HepG2 (cell line): ENCODE measurements around the gene FNDC3B. TPM values are rescaled to one million over a fixed set of nuclear protein-coding genes. Genes with fewer than 3 reads are reported as not detected.
A peak's percentile ranks its signal among the peaks of the same experiment; 100 is the strongest.

Experiments
- ARNT2 ChIP-seq: sonication (generic); formaldehyde crosslinking; IDR thresholded peaks from 2 replicates; pipeline ENCODE4 v1.8.0; 2022; ENCODE audit warnings: mild to moderate bottlenecking, low read depth, missing genetic modification reagents, moderate library complexity
- HES4 ChIP-seq: sonication (generic); formaldehyde crosslinking; IDR thresholded peaks from 2 replicates; pipeline ENCODE4 v1.9.0; 2021; ENCODE audit warnings: mild to moderate bottlenecking, missing genetic modification reagents, borderline replicate concordance
- HMGA1 ChIP-seq: sonication (generic); formaldehyde crosslinking; conservative IDR thresholded peaks from 2 replicates; pipeline ENCODE4 v1.4.0; 2020; ENCODE audit warnings: missing genetic modification reagents
- MED8 ChIP-seq: sonication (generic); formaldehyde crosslinking; IDR thresholded peaks from 2 replicates; pipeline ENCODE4 v1.8.1; 2023; ENCODE audit warnings: mild to moderate bottlenecking, missing genetic modification reagents; ENCODE audit not compliant: insufficient replicate concordance
- MYC ChIP-seq: sonication (generic); formaldehyde crosslinking; IDR thresholded peaks from 2 replicates; pipeline ENCODE4 v1.9.0; 2021; ENCODE audit warnings: missing genetic modification reagents, borderline replicate concordance
- NPAS2 ChIP-seq: sonication (generic); formaldehyde crosslinking; IDR thresholded peaks from 2 replicates; pipeline ENCODE4 v1.8.0; 2022; ENCODE audit warnings: mild to moderate bottlenecking, missing genetic modification reagents, borderline replicate concordance
- PITX1 ChIP-seq: sonication (generic); formaldehyde crosslinking; IDR thresholded peaks from 2 replicates; pipeline ENCODE4 v1.5.1; 2020; ENCODE audit warnings: mild to moderate bottlenecking, missing genetic modification reagents
- RARG ChIP-seq: sonication (generic); formaldehyde crosslinking; IDR thresholded peaks from 2 replicates; pipeline ENCODE4 v1.4.0; 2020; ENCODE audit warnings: low read depth, mild to moderate bottlenecking, missing genetic modification reagents
- RXRB ChIP-seq: IDR thresholded peaks from 2 replicates; pipeline ENCODE4 v1.6.1; 2016; ENCODE audit warnings: borderline replicate concordance, missing genetic modification reagents, missing compliant biosample characterization
- SOX13 ChIP-seq, 3 experiments: fragments of 450-650 bp in 1 of 3; sonication (generic) in 1 of 3; formaldehyde crosslinking in 1 of 3; IDR thresholded peaks in 2 of 3; conservative IDR thresholded peaks in 1 of 3; 2 replicates each; pipeline versions ENCODE4 v1.5.0 to v1.6.1; 2016 to 2020; ENCODE audit warnings: antibody characterized with exemption in 1 of 3, mild to moderate bottlenecking in 1 of 3, missing compliant biosample characterization in 1 of 3, missing genetic modification reagents in 1 of 3, moderate library complexity in 1 of 3
- TBX3 ChIP-seq: fragments of 450-650 bp; IDR thresholded peaks from 2 replicates; pipeline ENCODE4 v1.6.1; 2017; ENCODE audit warnings: antibody characterized with exemption, mild to moderate bottlenecking, inconsistent platforms, borderline replicate concordance
- ZBTB7A ChIP-seq: sonication (generic); formaldehyde crosslinking; IDR thresholded peaks from 2 replicates; pipeline ENCODE4 v1.8.0; 2022; ENCODE audit warnings: mild to moderate bottlenecking, missing genetic modification reagents
- ZKSCAN1 ChIP-seq: fragments of 150-350 bp; IDR thresholded peaks from 2 replicates; pipeline ENCODE4 v1.6.1; 2014; ENCODE audit warnings: low read length
- ZMYM2 ChIP-seq: sonication (generic); formaldehyde crosslinking; IDR thresholded peaks from 2 replicates; pipeline ENCODE4 v1.8.0; 2022; ENCODE audit warnings: mild to moderate bottlenecking, missing genetic modification reagents
- ZNF136 ChIP-seq: sonication (generic); formaldehyde crosslinking; IDR thresholded peaks from 2 replicates; pipeline ENCODE4 v1.8.1; 2022; ENCODE audit warnings: low read depth, mild to moderate bottlenecking, moderate library complexity, missing genetic modification reagents
- ZNF3 ChIP-seq: IDR thresholded peaks from 2 replicates; pipeline ENCODE4 v1.7.0; 2017; ENCODE audit warnings: inconsistent platforms
- ZNF317 ChIP-seq: sonication (generic); formaldehyde crosslinking; IDR thresholded peaks from 2 replicates; pipeline ENCODE4 v1.5.0; 2020; ENCODE audit warnings: mild to moderate bottlenecking, missing genetic modification reagents
- ZNF34 ChIP-seq: sonication (generic); formaldehyde crosslinking; IDR thresholded peaks from 2 replicates; pipeline ENCODE4 v1.4.0; 2020; ENCODE audit warnings: mild to moderate bottlenecking, missing genetic modification reagents, borderline replicate concordance
- polyA plus RNA-seq, 8 experiments: library from polyadenylated mRNA; depleted of rRNA in 3 of 8; stranded (reverse) in 7 of 8; unstranded in 1 of 8; fragments of >200 nt; fragmentation: Illumina TruSeq in 4 of 8; extraction: Trizol in 4 of 8; gene quantifications; 2 replicates each; pipeline versions ENCODE4 v1.2.1 to v1.2.3, GENCODE V29; 2011 to 2016; ENCODE audit warnings: low read depth in 4 of 8, missing spikeins in 1 of 8, mixed read lengths in 1 of 8; ENCODE audit not compliant: insufficient read depth in 1 of 8
- total RNA-seq, 5 experiments: library from RNA; depleted of rRNA; stranded (reverse); fragments of >200 nt; fragmentation: Illumina TruSeq; extraction: Trizol; gene quantifications; 2 replicates each; pipeline ENCODE4 v1.2.3, GENCODE V29; 2016; ENCODE audit warnings: low read depth in 1 of 5
- TF ChIP-seq, protein P1 (sequence below): IDR thresholded peaks from 2 replicates; pipeline ENCODE4 v1.6.1; 2018; ENCODE audit warnings: missing genetic modification reagents, mild to moderate bottlenecking, missing compliant biosample characterization
- TF ChIP-seq, protein P2 (sequence below): sonication (generic); formaldehyde crosslinking; IDR thresholded peaks from 2 replicates; pipeline ENCODE4 v1.9.0; 2021; ENCODE audit warnings: missing genetic modification reagents, borderline replicate concordance

FNDC3B gene
- total and polyA plus RNA-seq, 2 of the 13 experiments (the other 11 are each of a cell fraction or from before 2014, with no cell fraction given) = 74.8 to 103 TPM

DNA sequence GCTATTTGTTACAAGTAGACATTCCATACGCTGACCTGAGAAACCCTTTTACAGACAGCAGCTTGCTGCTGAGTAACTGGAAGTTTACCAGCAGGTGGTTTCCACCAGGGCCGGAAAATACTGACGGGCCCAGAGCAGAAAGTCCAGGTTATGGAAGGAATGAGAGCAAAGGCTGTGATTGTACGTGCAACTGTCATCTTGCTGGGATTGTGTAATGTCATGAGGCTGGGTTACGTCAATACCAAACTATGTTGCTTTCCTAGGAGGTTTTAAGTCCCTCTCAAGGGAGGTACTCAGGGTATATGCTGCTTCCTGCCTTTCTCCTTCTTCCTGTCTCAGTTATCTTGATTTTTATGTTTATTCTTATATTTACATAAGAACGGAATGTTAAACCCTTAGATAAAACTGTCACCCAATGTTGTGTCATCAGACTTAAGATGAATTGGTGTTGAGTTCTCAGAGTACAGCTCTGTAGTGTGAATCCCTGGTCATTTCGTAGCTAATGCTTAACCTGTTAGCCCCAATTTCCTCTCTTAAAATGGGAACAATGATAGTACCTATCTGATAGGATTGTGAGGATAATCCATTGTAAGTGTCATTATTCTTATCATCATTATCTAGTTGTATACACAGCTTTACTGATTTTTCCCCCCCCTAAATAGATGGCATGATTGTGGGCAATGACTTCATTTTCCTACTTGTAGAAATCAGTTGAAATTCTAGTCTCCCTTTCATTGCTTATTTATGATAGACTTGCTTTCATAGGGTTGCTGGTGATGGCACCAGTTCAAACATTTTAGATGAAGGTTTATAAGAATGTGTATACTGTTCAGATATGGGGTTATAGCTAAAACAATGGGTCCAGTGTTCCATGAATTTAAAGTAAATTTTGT lies 101.4 kb downstream of the FNDC3B start (continued):
- TF ChIP-seq, protein P1, sequence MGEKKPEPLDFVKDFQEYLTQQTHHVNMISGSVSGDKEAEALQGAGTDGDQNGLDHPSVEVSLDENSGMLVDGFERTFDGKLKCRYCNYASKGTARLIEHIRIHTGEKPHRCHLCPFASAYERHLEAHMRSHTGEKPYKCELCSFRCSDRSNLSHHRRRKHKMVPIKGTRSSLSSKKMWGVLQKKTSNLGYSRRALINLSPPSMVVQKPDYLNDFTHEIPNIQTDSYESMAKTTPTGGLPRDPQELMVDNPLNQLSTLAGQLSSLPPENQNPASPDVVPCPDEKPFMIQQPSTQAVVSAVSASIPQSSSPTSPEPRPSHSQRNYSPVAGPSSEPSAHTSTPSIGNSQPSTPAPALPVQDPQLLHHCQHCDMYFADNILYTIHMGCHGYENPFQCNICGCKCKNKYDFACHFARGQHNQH (CRISPR knock-in tag) = peak; percentile 97
- TF ChIP-seq MED8 (CRISPR knock-in tag) = peak; percentile 97
- TF ChIP-seq TBX3 = peak; percentile 53; the same call in 1 of the 2 replicates
- TF ChIP-seq MYC = peak; percentile 63
- peak; percentile 97 for TF ChIP-seq PITX1 (CRISPR knock-in tag)
- TF ChIP-seq ZNF317 (CRISPR knock-in tag) = no peak
- TF ChIP-seq RXRB (CRISPR knock-in tag) = peak; percentile 99
- TF ChIP-seq ARNT2 (CRISPR knock-in tag) = peak; percentile 30; the same call in 1 of the 2 replicates
- no peak for TF ChIP-seq ZNF3
- TF ChIP-seq ZBTB7A = no peak; the same call in 1 of the 2 replicates
- TF ChIP-seq ZNF136 (CRISPR knock-in tag) = 0 out of 2 replicates have a peak, but pooled peaks have one; percentile 81
- TF ChIP-seq HES4 (CRISPR knock-in tag) = no peak
- no peak for TF ChIP-seq HMGA1 (CRISPR knock-in tag)
- TF ChIP-seq NPAS2 (CRISPR knock-in tag) = no peak
- no peak for TF ChIP-seq ZNF34 (CRISPR knock-in tag)
- peak; percentile 87 for TF ChIP-seq SOX13 (IDR thresholded peaks at IDR 0.05)
- TF ChIP-seq SOX13 (CRISPR knock-in tag; conservative IDR thresholded peaks at IDR 0.05 in 1 of 2, IDR thresholded peaks at IDR 0.05 in 1 of 2) = peak in 1 of 2 experiments; percentile 82; a peak in 1 of 4 replicates
- TF ChIP-seq ZKSCAN1 = 0 out of 2 replicates have a peak, but pooled peaks have one; percentile 32
- no peak for TF ChIP-seq RARG (CRISPR knock-in tag)
- TF ChIP-seq, protein P2, sequence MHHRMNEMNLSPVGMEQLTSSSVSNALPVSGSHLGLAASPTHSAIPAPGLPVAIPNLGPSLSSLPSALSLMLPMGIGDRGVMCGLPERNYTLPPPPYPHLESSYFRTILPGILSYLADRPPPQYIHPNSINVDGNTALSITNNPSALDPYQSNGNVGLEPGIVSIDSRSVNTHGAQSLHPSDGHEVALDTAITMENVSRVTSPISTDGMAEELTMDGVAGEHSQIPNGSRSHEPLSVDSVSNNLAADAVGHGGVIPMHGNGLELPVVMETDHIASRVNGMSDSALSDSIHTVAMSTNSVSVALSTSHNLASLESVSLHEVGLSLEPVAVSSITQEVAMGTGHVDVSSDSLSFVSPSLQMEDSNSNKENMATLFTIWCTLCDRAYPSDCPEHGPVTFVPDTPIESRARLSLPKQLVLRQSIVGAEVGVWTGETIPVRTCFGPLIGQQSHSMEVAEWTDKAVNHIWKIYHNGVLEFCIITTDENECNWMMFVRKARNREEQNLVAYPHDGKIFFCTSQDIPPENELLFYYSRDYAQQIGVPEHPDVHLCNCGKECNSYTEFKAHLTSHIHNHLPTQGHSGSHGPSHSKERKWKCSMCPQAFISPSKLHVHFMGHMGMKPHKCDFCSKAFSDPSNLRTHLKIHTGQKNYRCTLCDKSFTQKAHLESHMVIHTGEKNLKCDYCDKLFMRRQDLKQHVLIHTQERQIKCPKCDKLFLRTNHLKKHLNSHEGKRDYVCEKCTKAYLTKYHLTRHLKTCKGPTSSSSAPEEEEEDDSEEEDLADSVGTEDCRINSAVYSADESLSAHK = no peak
- TF ChIP-seq ZMYM2 (CRISPR knock-in tag) = peak; percentile 91
